Neural cell (in vitro differentiated cells): ENCODE data around the gene CACNB2.

Experiments used
- CTCF ChIP-seq: fragments of 450-650 bp; IDR thresholded peaks from 2 replicates; pipeline ENCODE4 v1.5.1; 2014; ENCODE audit warnings: antibody characterized with exemption, mild to moderate bottlenecking, moderate library complexity; ENCODE audit not compliant: poor library complexity, severe bottlenecking
- SMC3 ChIP-seq: fragments of 450-650 bp; conservative IDR thresholded peaks from 2 replicates; pipeline ENCODE4 v1.6.1; 2014; ENCODE audit warnings: antibody characterized with exemption, mild to moderate bottlenecking, moderate library complexity; ENCODE audit not compliant: poor library complexity

GRCh38 chr10:18260310-18260922 is 120.2 kb downstream of the CACNB2 start:
- TF ChIP-seq CTCF: no peak
- TF ChIP-seq SMC3: no peak
